DMS153 (cell line): ENCODE results near the gene GOLT1B.
A peak's percentile ranks its signal among the peaks of the same experiment; 100 is the strongest.
"Not testable (repeated sequence)": the region's sequence is repeated elsewhere in the genome, so short reads cannot be mapped to it uniquely, and the experiment has no call there.

ENCODE experiments used
- DNase-seq: peaks from one replicate; lab custom pipeline; 2025; lab: John Stamatoyannopoulos, UW

Gene GOLT1B, protein sequence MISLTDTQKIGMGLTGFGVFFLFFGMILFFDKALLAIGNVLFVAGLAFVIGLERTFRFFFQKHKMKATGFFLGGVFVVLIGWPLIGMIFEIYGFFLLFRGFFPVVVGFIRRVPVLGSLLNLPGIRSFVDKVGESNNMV

DNA sequence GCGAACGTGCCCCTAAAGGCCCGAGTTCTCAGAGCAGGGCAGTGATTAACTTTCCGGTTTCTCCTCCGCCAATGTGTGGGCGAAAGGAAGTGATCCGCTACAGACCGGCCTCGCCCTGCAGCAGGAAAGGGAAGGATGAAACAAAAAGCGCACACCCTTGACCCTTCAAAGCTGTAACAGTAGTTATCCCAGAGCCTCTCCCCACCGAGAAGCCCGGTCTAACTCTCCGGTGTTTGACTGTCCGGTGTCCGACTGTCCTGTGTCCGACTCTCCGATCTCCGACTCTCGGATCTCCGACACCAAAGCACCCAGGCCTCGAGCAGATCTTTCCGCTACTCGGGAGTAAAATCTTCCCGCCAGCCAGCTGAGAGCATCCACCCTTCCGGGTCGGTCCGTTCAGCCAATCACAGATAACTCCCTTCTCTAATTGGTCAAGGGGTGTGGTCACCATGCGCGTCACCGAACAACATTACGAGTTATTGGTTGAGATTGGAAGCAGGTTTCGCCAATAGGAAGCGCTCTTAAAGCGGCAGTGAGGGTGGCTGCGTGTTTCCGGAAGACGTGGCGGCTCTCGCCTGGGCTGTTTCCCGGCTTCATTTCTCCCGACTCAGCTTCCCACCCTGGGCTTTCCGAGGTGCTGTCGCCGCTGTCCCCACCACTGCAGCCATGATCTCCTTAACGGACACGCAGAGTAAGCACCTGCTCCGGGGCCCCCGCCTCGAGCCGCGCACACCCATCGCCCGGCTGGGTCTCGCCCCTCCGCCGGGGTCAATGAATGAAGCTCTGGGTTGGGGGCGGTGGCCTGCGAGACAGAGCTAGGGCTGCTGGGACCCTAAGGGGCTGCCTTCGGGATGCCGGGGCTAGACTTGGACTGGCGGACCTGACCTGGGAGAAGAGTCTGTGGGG lies at the start of gene GOLT1B, which contains the start of gene RECQL:
GOLT1B (plus strand) TSS at position 532 of the 906 bp plus-strand sequence; CDS start at position 667, 135 bp downstream.
RECQL (minus strand) TSS at position 378 of the 906 bp plus-strand sequence. CDS start 2,065 bp downstream, outside the sequence.
- peak; percentile 98 for DNase-seq

DNA sequence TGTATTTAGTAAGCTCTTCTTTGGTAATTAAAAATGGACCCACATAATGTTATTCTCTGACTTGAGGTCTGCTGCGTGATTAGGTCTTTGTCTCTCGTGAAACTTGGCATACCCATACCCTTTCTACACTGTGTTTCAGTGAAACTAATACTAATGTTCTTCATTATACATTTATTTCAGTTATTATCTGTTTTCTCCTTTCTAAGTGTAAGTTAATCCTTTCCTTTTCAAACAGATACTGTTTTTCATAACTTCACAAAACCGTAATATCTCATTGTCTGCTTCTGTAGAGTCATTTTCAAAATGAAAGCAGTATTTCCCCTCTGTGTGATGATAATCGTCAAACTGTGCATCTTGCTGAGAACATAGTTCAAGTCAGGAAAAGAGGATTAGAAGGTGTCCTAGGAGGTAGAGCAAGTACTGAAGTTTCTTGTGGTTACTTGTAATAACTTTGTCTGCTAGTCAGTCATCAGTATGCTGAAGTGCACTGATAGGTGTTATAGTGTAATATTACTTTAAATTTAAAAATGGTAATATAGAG lies 48.2 kb upstream of the GOLT1B start:
- DNase-seq: no peak

DNA sequence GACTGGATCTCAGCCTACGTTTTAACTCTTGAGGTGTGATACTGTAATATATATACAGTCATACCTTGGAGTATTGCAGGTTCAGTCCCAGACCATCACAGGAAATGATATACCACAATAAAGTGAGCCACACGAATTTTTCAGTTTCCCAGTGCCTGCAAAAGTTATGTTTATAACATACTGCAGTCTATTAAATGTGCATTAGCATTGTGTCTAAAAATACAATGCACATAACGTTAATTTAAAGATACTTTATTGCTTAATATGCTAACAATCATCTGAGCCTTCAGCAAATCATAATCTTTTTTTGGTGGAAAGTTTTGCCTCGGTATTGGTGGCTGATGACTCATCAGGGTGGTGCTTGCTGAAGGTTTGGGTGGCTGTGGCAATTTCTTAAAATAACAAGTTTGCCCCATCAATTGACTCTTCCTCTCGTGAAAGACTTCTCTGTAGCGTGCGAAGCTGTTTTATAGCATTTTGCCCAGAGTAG lies 45.3 kb upstream of the GOLT1B start:
- DNase-seq: no peak

DNA sequence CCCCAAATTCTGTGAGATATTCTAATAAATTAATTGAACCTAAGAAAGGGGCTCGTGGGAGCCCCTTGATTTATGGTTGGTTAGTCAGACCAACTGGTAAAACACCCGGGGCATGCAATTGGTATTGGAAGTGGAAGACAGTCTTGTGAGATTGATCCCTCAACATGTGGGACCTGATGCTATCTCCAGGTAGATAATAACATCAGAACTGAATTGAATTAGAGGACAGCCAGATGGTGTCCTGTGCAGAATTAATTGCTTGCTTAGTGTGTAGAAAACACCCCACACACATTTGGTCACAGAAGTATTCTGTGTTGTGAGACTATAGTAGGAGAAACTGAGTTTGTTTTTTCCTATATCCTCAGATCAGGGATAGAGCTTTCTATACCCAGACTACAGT lies 42.1 kb upstream of the GOLT1B start:
- no peak for DNase-seq

DNA sequence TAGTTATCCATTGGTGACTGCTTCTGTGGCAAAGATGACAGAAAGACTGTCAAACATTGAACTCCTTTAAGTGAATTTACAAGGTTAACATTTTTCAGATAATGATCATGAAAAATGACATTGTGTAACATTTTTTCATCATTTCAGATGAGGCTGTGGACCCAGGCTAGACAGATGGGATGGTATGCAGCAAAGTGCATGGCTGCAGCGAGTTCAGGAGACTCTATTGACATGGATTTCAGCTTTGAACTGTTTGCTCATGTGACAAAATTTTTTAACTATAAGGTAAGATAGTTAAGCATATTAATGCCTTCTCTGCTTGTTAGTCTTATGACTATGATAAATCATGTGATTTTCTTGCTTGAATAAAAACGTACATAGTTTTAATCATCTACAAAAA lies 34.3 kb upstream of the GOLT1B start:
- DNase-seq: not testable (repeated sequence)

DNA sequence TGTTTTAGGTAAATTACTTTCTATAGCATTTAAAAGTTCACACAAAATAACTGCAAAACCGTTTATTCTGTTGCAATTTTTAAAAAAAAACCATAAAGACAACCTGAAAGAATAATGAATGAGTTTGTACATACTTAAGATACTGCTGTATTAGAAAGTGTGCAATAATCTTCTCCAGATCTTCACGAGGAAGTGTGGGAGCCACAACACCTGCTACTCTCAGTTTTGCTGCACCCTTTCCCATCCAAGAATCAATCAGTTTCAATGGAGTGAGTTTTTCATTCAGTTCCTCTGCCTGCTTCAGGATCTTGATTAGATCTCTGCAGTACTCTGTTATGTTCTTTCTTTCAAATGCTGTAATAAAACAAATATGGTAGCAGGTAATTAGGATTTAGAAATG lies 30.3 kb upstream of the GOLT1B start:
- no peak for DNase-seq

DNA sequence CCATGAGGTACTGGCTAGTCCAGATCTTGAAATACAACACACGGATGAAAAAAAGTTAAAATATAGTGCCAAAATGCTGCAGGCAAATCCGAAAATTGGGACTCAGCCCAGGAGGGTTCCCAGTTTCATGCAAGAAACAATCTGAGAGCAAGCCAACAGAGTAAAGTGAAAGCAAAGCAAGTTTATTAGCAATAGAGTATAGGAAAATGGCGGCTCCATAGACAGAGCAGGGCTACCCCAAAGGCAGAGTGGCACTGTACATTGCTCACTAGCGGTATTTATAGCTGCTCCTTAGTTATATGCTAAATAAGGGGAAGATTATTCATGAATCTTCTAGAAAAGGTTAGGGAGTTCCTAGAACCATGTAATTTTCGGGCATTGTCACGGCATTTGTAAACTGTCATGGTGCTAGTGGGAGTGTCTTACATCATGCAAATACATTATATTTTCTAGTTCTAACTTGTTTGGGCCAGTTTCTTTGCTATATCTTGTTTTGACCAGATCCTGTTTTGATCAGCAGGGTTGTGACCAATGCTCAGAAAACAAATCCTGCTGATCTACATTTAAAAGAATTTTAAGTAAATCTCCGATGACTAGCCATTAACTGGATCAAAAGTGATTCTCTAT lies 29.3 kb upstream of the GOLT1B start:
- no peak for DNase-seq

DNA sequence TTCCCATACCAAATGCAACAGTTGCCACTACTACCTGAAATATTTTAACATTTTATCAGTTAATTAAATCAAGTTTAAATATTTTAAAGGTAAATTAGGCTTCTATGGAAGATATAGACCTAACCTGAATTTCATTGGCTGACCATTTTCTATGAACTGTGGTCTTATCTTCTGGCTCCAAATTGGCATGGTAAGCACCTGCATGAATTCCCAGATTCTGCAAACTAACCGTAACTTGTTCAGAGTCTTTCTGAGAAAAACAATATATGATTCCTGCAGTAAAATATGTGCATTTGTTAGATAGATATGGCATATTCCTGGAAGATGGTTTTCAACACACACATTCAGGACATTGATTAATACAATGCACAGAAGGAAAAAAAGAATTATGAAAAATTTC lies 26.0 kb upstream of the GOLT1B start:
- DNase-seq: no peak

DNA sequence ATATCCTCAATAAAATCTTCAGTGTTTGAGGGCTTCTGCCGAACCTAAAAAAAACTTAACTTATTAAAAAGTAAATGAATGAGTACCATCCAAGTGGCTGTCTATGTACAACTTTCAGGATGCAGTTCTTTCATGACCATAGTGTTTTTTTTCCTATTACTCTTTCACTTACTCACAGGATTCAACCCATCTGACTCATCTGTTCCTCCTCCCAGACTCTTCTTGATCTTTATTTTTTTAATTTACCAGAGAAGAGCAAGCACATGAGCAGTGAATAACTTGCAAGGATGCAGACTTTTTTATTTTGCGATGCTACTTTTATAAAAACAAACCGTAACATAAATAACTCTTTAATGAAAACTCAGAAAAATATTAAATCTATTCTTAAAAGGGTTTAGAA lies 24.6 kb upstream of the GOLT1B start:
- no peak for DNase-seq

DNA sequence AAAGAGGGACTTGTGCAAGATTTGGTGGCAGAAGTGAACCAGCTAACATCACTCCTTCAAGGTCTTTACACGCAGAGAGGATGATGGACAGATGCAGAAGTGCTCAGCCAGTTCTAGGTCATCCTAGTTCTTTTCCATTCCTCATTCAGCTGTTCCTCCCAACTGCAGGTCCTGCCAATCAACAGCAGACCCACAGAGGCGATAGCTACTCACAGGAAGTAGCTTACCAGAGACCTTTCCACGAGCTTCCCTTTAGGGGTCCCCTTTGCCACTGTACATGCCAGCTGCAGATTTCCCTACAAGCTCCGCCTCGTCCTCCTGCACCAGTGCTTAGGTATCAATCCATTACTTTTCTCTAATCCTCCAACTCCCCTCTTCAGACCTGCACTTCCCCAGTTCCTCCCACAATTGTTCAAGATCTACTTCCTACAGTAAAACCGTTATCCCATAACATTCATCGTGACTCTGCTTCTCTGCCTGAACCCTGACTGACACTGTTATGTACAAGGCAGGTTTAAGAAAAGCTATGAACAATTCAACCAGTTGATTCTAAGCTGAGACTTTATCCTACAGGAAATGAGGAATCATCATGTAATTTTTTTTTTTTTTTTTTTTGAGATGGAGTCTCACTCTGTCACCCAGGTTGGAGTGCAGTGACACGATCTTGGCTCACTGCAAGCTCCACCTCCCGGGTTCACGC lies 22.7 kb upstream of the GOLT1B start:
- no peak for DNase-seq

DNA sequence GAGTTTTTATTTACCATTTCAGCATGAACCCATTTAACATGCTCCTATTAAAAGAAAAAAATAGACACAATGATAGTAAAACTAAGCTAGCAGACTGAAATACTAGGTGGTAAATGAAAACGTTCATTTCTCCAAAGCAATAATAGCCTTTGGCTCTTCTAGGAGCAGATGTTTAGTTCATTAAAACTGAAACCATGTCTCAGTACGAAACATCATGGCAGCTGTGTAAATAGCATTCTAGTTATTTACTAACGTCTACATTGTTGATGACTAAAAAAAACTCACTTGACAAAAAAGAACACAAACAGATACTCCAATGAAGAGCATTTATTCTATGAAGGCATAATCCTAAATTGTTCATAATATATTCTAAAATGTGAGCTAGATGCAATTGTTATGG lies 18.1 kb upstream of the GOLT1B start:
- peak; percentile 90 for DNase-seq

DNA sequence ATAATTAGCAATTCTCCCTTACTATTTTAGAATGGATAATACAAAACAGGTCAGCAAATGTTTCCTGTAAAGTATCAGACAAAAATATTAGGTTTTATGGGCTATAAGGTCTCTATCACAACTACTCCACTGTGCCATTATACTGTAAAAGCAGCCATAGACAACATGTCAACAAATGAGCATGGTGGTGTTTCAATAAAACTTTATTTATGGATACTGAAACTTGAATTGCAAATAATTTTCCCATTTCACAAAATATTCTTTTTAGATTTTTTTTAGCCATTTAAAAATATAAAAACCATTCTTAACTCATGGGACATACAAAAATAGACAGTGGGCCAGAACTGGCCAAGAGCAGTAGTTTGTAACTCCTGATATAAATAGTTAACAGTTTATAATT lies 15.6 kb upstream of the GOLT1B start:
- DNase-seq: no peak

DNA sequence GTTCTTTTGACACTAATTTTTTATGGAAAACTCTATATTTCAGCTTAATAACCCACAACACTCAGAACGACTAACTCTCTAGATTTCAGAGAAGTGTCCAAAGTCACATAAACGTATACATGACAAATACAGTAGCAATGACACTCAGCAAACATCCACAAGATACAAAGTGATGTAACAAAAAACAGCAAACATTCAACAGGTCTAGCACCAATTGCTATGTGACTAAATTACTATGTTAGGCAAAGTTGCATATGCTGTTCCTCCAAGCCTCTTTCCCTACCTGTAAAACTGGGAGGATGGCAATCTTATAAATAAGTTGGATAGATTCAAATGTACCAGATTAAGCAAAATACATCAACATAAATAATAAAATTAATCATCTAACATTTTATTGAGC lies 1.8 kb upstream of the GOLT1B start:
- DNase-seq: no peak

DNA sequence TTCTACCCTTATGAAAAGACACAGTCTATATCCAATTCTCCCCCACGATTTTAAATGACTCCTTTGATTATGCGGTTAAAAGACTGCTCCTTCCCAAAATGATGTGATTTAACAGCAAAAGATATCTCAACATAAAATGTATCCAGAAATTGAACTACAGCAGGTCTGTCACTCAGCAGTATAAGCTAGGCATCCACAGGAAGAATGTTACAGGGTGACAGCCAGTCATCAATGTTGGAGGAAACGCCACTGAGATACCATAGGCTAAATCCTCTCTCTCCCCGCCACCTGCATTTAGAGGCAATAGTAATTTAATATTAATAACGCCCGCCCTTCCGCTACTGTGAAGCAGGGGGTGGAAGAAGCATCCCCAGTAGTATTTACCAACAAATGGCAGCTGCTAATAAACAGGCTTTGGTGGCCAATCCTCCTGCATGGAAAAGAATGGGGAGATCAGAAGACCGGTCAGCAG lies 767 bp upstream of the GOLT1B start:
- DNase-seq: no peak

DNA sequence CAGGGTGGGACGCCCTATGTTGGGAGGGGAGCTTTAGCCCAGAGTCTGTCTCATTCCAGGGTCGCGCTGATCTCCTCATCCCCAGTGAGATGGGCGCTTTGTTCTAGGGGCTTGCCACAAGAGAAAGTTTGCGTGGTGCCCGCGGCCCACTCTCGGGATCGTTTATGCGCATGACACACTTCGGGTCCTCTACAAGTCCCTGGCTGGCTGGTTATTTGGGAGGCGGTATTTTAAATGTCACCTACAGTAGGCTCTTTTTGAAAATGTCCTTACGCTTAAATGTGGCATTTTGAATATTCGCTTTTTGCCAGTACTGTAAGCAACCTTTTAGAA lies 541 bp downstream of the GOLT1B start:
- DNase-seq: no peak

DNA sequence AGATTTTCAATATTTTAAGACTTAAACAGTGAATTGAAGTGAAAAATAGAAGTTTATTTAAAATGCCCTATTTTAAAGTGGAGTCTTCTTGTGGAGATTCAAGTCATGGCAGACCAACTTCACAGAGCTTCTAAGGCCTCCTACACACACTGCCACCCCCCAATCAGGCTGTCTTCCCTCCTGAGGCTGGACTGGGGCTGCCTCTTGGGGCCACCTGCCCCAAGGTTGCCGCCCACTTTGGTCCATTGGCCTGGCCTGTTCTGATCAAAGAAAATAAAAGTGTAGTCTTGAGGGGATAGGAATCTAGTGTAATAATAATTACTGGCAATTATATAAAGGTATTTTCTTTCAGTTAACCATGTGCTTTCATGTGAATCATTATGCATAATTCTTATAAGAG lies 1.3 kb downstream of the GOLT1B start:
- DNase-seq: no peak

DNA sequence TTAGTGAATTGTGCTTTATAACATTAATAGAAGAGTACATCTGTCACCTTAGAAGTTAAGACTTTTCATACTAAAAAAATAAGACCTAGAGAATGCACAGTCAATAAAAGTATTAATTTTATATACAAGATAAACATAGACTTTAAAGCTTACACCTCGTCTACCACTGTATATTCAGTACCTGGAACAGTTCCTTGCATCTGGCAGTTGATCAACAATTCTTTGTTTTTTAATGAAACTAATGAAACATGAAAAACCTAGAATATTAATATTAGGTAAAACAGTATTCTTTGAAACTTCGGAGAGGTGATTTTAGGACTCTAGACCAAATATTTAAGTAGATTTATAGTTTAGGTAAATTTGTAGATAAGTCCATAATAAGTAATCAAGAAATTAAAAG lies 4.3 kb downstream of the GOLT1B start:
- no peak for DNase-seq

DNA sequence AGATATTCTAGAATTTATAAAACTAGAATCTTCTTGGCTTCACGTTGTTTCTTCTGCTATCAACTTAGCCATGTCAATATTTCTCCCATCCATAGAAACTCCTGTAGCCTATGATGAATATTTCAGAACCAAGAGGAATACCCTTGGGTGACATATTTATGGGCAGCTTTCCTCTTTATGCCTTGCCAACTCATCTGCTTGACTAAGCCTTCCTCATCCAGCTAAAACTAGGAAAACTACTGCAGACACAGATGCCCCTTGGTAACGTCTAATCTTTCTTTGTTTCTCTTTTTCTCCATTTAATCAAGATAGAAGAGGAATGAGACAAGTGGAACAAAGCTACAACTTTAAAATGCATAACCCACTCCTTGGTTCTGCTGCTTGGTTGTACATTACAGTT lies 6.3 kb downstream of the GOLT1B start:
- no peak for DNase-seq

DNA sequence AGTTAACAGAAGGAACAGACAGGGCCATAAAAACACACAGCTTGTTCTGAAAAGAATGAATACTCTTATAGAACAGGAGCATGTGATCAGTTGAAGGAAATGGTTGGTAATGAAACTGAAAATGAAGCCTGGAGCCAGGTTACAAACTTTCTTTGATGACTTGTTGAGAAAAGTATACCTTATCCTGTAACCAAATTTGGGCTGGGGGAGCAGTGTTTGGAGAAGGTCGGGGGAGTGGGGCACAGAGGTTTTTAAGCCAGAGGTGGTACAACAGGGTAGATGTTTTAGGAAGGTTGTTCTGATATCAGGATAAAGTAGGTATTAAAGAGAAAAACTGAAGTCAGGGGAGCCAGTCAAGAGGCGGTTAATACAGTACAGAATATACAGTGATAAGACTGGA lies 8.2 kb downstream of the GOLT1B start:
- no peak for DNase-seq

DNA sequence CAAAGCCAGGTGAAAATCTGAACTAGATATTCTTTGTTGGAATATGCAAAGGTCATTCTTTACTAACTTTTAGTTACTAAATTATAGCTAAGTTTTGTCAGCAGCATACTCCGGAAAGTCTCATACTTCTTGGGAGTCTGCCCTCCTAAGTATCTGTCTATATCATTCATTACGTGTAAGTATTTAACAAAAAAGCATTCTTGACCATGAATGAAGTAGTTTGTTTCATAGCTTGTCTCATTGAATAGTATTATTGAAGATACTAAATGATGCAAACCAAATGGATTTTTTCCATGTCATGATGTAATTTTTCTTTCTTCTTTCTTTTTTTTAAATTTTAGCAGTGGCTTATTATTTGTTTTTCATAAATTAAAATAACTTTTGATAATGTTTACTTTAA lies 14.7 kb downstream of the GOLT1B start:
- DNase-seq: no peak

DNA sequence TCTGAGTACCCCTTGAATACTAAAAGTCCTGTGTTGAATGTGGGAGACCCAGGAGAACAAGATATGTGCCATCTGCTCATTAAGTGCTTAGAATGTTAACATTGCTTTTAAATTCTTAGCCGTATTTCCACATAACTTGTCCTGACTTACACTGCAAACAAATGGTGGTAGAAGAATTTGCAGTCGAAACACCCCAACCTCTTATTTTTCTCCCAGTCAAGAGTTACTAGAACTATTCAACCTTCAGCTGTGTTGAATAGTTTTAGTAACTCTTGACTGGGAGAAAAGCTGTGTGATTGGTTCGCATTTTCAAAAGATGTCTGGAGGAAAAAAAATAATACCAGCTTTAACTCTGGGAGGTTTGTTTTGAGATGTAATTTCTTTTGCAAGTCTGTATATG lies 16.9 kb downstream of the GOLT1B start:
- DNase-seq: no peak

DNA sequence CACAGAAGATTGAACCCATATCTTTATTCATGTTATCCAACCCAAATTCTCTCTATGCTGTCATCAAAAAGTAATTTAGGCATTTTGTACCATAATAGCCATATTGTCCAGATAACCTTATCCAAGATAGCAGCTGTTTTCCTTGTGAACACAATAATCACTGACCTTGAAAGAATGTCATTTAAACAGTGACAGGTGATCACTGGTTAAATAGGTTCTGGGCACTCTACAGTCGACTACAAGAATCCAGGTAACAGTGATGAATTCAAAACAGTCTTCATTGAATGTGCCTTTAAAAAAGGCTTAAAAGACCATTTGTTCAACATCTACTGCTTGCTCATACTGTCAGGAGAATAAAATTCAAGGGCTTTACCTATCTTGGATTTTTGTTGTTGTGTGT lies 20.0 kb downstream of the GOLT1B start:
- no peak for DNase-seq
